Bronchial epithelial cell (primary cell): ENCODE measurements around the gene ENAM. TPM values are rescaled to one million over a fixed set of nuclear protein-coding genes. Genes with fewer than 3 reads are reported as not detected.
"Not testable (repeated sequence)": the region's sequence is repeated elsewhere in the genome, so short reads cannot be mapped to it uniquely, and the experiment has no call there.

Experiments used
- DNase-seq: peaks from one replicate; pipeline ENCODE4 v3.0.0-alpha.2; 2010; ENCODE audit warnings: low read depth
- FAIRE-seq: peaks from 2 replicates; lab custom pipeline; 2011; peaks lifted over from hg19 to GRCh38; lab: Jason Lieb, UNC
- H3K27me3 ChIP-seq: 2 replicates; pipeline ENCODE4 v1.5.1; 2011; ENCODE audit warnings: low read length; ENCODE audit not compliant: control insufficient read depth, insufficient read depth
- H3K36me3 ChIP-seq: 2 replicates; pipeline ENCODE4 v1.5.1; 2011; ENCODE audit warnings: low read length; ENCODE audit not compliant: control insufficient read depth, insufficient read depth
- H3K4me3 ChIP-seq: 2 replicates; pipeline ENCODE4 v1.5.1; 2011; ENCODE audit warnings: mild to moderate bottlenecking, low read depth, low read length, control low read depth
- CTCF ChIP-seq: IDR thresholded peaks from 2 replicates; pipeline ENCODE4 v1.5.1; 2011; ENCODE audit warnings: mild to moderate bottlenecking, moderate library complexity, low read length, control low read depth, inconsistent platforms; ENCODE audit not compliant: insufficient read depth, severe bottlenecking
- total RNA-seq: library from RNA; depleted of rRNA; stranded (reverse); fragments of >200 nt; gene quantifications from 2 replicates; pipeline ENCODE4 v1.2.1, GENCODE V29; 2014

Gene ENAM
- total RNA-seq, 1 donor from 2014 or later: not detected

- H3K36me3 ChIP-seq: no peaks in the 10 kb centered on the region
- H3K4me3 ChIP-seq: peak overlapping the region; percentile 91
- no peak for TF ChIP-seq CTCF
- no peaks in the 10 kb centered on the region for H3K27me3 ChIP-seq
- FAIRE-seq (no peak), DNase-seq (no peak)
These were observed 58.8 kb downstream of the ENAM start for GRCh38 chr4:70687392-70687791.

- DNase-seq: peak; percentile 98
- no peaks in the 10 kb centered on the region for H3K36me3 ChIP-seq
- H3K4me3 ChIP-seq: peak within 1 kb of the TSS; percentile 91
- TF ChIP-seq CTCF: peak; percentile 97
- no peaks in the 10 kb centered on the region for H3K27me3 ChIP-seq
- FAIRE-seq: peak; percentile 62
These were observed 59.6 kb downstream of the ENAM start, which contains the start of gene UTP3 for GRCh38 chr4:70687821-70688794. Gene UTP3, plus strand, starts transcription at chr4:70688532. Its CDS starts 146 bp downstream, at chr4:70688678.

GRCh38 chr4:70688795-70689231, 60.3 kb downstream of the ENAM start:
- Histone ChIP-seq H3K4me3 (peak overlapping the region; percentile 91), H3K36me3 (no peaks in the 10 kb centered on the region), H3K27me3 (no peaks in the 10 kb centered on the region)
- TF ChIP-seq CTCF: no peak
- no peak for DNase-seq
- FAIRE-seq: no peak

GRCh38 chr4:70691661-70692060, 63.1 kb downstream of the ENAM start:
- no peak for TF ChIP-seq CTCF
- no peak for DNase-seq
- Histone ChIP-seq H3K36me3 (no peaks in the 10 kb centered on the region), H3K27me3 (no peaks in the 10 kb centered on the region), H3K4me3 (no peak overlapping the region)
- FAIRE-seq: no peak

- H3K4me3 ChIP-seq, DNase-seq, FAIRE-seq, H3K27me3 ChIP-seq, H3K36me3 ChIP-seq: not testable (repeated sequence)
These were observed 66.1 kb downstream of the ENAM start for GRCh38 chr4:70694633-70695032.

Other genes with a start within 250 kb of the ENAM start
- gene SMR3B, start 245.6 kb upstream of the ENAM start, total RNA-seq: not detected in 2 replicates
- gene OPRPN, start 230.8 kb upstream of the ENAM start, total RNA-seq: not detected in 2 replicates
- gene MUC7, start 156.5 kb upstream of the ENAM start, total RNA-seq: not detected in 2 replicates
- gene AMTN, start 110.2 kb upstream of the ENAM start, total RNA-seq: 0.38 and 0.79 TPM in 2 replicates
- not detected in 2 replicates for gene AMBN, start 36.5 kb upstream of the ENAM start, total RNA-seq
- not detected in 2 replicates for gene JCHAIN, start 37.8 kb downstream of the ENAM start, total RNA-seq
- 15.0 and 18.2 TPM in 2 replicates for gene UTP3, start 59.8 kb downstream of the ENAM start, total RNA-seq
- 43.2 and 59.8 TPM in 2 replicates for gene RUFY3, start 93.2 kb downstream of the ENAM start, total RNA-seq
- 62.7 and 78.5 TPM in 2 replicates for gene GRSF1, start 211.1 kb downstream of the ENAM start, total RNA-seq